ENCODE measurements around the gene ELOVL2.
"Not testable (repeated sequence)": the region's sequence is repeated elsewhere in the genome, so short reads cannot be mapped to it uniquely, and the experiment has no call there.

The ELOVL2 gene

DNA sequence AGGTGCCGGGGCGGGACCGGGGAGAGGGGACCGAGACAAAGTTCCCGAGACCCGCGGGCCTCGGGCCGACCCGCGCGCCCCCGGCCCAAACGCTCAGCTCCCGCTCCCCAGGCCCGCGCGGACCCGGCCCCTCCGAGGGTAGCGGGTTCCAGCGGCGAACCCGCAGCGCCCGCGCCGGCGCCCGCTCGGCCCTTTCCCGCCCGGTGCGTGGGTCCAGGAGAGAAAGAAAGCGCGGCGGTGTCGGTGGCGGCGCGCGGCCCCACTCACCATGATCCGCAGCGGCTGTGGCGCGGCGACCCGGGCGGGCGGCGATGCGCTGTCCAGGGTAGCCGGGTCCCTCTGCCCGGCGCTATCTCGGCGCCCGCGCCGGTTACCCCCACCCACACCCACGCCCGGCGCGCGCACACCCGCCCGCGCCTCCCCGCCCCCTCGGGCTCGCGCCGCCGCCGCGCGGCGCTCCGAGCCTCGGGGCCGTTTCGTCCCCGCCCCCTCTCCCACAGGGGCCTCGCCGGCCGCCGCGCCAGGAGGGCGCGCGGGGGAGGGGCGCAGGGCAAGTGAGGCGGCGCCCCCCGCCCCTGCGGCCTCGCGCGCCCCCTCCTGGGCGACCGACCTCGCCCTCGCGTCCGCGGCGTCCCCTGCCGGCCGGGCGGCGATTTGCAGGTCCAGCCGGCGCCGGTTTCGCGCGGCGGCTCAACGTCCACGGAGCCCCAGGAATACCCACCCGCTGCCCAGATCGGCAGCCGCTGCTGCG lies at the start of gene ELOVL2:
ELOVL2 (minus strand) TSS at position 345 of the 751 bp plus-strand sequence; CDS start at position 270, 75 bp downstream.
- DNase-seq (ENCODE audit: low spot score), result peak; percentile 62

DNA sequence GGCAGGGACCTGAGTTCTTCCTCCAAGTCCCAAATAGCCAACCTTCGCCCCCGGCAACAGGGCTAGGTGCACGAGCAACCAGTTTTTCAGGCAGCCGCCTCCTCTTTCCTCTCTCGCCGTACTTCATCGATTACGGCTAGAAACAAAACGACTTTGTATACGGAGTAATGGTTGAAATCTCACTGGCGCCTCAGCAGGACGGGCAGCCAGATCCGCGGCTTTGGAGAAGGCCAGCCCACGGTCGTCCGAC lies 49.2 kb upstream of the ELOVL2 start:
- no peak for DNase-seq (ENCODE audit: low spot score)

DNA sequence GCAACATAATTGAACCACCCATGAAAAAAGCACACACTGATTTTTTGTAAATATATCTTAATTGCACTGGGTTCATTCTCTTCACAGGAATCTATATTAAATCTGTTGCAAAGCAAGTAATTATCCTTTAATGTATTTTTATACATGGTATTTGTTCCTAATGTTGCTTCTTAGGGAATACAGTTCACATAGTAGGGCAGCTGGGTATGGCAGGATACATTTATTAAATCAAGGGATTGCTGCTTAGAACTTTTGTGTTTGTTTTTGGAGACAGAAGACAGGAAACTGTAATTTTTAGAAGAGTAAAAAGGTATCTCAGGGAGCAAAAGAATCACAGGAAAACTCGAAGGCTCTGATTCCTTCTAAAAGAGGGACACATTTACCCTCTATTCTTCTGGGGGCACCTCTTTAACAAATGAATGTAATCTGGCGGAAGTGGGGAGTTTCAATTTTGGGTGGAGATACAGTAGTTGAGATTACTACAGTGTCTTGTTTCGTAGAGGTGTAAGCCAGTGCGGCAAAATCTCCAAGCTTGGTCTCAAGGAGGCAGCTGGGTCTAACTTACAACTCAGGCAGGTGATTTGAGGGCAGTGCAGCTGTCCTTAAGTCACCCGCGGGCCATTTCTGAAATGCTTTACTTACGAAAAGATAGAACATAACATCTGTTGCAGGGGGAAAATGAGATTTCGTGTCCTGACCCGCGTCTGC lies 48.7 kb upstream of the ELOVL2 start:
- peak; percentile 34 for DNase-seq (ENCODE audit: low spot score)

GRCh38 chr6:11091141-11091540 lies 47.0 kb upstream of the ELOVL2 start:
- not testable (repeated sequence) for DNase-seq (ENCODE audit: low spot score)

- DNase-seq (ENCODE audit: low spot score), result no peak
Observed at GRCh38 chr6:11089695-11090094, 45.6 kb upstream of the ELOVL2 start.

DNA sequence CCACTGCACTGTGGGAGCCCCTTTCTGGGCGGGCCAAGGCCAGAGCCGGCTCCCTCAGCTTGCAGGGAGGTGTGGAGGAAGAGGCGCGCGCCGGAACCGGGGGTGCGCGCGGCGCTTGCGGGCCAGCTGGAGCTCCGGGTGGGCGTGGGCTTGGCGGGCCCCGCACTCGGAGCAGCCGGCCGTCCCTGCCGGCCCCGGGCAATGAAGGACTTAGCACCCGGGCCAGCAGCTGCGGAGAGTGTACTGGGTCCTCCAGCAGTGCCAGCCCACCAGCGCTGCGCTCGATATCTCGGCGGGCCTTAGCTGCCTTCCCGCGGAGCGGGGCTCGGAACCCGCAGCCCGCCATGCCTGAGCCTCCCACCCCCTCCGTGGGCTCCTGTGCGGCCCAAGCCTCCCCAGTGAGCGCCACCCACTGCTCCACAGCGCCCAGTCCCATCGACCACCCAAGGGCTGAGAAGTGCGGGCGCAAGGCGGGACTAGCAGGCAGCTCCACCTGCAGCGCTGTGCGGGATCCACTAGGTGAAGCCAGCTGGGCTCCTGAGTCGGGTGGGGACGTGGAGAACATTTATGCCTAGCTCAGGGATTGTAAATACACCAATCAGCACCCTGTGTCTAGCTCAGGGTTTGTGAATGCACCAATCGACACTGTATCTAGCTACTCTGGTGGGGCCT lies 43.2 kb upstream of the ELOVL2 start:
- not testable (repeated sequence) for DNase-seq (ENCODE audit: low spot score)

- DNase-seq (ENCODE audit: low spot score), result no peak
Observed at GRCh38 chr6:11085758-11086435, 41.8 kb upstream of the ELOVL2 start.

DNA sequence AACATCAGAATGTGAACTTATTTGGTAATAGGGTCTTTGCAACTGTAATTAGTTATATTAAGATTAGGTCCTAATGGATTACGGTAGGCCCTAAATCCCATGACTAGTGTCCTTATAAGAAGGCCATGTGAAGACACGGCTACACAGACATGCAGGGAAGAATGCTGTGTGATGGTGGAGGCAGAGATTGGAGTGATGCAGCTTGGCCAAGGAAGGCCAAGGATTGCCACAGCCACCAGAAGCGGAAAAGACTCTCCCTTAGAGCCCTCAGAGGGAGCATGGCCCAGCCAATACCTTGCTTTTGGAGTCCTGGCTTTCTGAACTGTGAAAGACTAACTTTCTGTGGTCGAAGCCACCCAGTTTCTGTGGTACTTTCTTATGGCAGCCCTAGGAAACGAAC lies 39.9 kb upstream of the ELOVL2 start:
- no peak for DNase-seq (ENCODE audit: low spot score)

- no peak for DNase-seq (ENCODE audit: low spot score)
Observed at GRCh38 chr6:11083491-11083890, 39.4 kb upstream of the ELOVL2 start.

DNA sequence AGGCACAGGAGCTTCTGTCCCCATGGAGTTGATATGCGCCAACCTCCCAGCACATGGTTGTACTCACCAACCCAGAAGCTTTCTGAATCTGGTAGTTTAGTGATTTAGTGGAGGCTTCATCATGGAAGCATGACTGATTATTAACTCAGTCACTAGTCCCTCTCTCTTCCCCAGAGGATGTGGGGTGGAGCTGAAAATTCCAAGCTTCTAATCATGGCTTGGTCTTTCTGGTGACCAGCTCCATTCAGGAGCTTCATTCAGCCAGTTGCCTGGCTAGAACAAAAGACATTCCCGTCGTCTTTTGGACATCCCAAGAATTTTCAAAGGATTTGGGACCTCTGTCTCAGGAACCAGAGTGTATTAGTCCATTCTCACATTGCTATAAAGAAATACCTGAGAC lies 36.2 kb upstream of the ELOVL2 start:
- no peak for DNase-seq (ENCODE audit: low spot score)

DNA sequence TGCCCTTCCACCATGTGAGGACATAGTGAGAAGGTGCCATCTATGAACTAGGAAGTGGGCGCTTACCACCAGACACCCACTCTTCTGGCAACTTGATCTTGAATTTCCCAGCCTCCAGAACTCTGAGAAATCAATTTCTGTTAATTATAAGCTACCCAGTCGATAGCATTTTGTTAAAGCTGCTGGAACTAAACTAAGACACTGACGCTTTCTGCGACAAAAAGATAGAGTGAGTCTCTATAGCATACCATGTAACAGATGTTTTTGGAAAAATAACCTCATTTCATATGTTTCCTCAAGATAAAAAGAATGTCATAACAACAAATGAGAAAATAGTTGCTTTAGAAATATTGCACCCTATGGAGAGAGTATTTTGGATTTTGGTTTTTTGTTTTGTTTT lies 34.2 kb upstream of the ELOVL2 start:
- DNase-seq (ENCODE audit: low spot score), result no peak

DNA sequence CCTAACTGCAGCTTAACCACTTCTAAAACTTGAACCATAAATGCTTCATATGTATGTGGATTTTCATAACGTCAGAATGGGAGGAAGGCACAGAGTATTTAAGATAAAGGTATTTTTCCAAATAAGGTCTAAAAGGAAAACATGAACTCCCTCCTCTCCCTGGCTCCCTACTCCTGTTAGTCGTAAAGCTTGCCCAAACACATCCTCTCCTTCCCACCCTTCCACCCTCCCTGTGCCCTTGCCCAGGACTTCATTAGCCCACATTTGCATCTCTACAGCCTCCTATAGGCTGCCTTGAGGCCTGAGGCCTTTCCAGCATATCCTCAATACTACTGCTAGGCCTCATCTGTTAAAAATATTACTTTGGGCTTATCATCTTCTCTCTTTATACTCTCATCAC lies 32.4 kb upstream of the ELOVL2 start:
- no peak for DNase-seq (ENCODE audit: low spot score)

DNA sequence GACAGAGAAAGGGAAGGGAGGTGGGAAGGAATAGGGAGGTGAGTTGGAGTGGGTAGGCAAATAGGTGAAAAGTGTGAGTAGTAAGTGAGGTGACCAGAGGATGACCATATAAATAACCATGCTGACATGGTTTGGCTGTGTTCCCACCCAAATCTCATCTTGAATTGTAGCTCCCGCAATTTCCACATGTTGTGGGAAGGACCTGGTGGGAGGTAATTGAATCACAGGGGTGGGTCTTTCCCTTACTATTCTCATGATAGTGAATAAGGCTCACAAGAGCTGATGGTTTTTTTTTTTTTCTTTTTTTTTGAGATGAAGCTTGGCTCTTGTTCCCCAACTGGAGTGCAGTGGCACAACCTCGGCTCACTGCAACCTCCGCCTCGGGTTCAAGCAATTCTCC lies 28.0 kb upstream of the ELOVL2 start:
- DNase-seq (ENCODE audit: low spot score), result no peak

DNA sequence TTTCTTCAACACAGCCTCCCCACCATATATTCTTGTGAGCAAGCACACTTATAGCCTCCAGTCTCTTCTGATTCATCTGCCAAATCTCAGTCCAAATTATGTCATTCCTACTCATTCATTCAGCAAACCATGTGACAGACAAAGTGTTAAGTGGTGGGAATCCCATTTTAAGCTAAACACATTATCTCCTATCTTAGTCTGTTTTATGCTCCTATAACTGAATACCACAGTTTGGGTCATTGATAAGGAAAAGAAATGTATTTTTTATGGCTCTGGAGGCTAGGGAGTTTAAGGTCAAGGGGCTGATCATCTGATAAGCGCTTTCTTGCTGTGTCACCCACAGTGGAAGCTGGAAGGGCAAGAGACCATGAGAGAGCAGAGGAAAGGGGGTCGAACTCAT lies 25.7 kb upstream of the ELOVL2 start:
- DNase-seq (ENCODE audit: low spot score), result no peak

DNA sequence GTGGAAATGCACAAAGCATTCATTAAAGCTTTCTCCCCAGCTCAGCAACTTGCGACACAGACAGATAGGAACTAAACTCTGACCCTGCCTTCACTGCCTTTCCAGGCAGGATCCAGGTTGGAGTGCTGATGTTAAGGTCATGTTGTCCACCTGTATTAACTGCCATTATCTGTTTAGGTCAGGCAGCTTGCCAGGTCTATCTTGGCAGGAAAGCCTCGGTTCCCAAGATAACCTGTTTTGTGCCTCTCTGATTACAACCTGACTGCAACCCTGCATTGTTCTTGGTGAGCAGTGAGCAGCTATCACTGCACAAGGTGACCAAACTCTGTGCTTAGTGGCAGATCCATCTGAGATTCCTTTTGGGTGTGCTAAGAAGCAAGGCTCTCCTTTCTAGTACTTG lies 23.2 kb upstream of the ELOVL2 start:
- DNase-seq (ENCODE audit: low spot score), result no peak

GRCh38 chr6:11066505-11067347 lies 22.6 kb upstream of the ELOVL2 start:
- DNase-seq (ENCODE audit: low spot score), result no peak

- DNase-seq (ENCODE audit: low spot score), result no peak
Observed at GRCh38 chr6:11065436-11066202, 21.5 kb upstream of the ELOVL2 start.

- no peak for DNase-seq (ENCODE audit: low spot score)
Observed at GRCh38 chr6:11064836-11065235, 20.7 kb upstream of the ELOVL2 start.

DNA sequence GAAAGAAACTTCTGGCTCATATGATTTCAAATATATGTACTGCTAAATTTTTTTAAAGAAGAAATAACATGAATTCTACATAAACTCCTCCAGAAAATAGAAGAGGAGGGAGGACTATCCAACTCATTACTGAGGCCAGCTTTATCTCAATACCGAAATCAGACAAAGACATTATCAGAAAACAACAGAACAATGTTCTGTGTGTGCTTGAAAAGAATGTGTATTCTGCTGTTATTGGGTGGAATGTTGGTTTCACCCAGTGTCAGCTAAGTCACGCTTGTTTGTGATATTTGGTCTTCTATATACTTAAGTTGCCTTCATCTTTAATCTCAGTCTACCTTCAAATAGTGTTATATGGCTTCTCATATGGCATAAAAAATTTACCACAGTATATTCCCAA lies 18.6 kb upstream of the ELOVL2 start:
- DNase-seq (ENCODE audit: low spot score), result no peak

DNA sequence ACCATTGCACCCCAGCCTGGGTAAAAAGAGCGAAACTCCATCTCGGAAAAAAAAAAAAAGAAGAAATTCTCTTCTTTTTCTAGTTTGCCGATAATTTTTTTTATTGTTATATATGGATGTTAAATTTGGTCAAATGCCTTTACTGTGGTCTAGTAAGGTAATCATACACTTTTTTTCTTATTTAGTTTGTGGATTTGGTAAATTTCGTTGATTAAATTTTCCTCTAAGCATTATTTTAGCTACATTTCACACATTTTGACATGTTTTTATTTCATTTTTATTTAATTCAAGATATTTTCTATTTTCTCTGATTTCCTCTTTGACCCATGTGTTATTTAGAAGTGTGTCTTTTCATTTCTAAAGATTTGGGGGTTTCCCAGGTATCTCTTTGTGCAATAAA lies 18.0 kb upstream of the ELOVL2 start:
- no peak for DNase-seq (ENCODE audit: low spot score)

GRCh38 chr6:11058406-11058805 lies 14.3 kb upstream of the ELOVL2 start:
- DNase-seq (ENCODE audit: low spot score), result no peak
